GM21737 (cell line): ENCODE data around the gene CCBE1.
A peak's percentile ranks its signal among the peaks of the same experiment; 100 is the strongest.

Experiments
- ATAC-seq: cut with Tn5 transposase; IDR thresholded peaks from one replicate; pipeline ENCODE4 v1.9.1; 2021; ENCODE audit warnings: mild to moderate bottlenecking, moderate library complexity; ENCODE audit not compliant: unreplicated experiment

The CCBE1 gene

GRCh38 chr18:59423259-59423658 lies 274.0 kb downstream of the CCBE1 start:
- ATAC-seq = no peak

- ATAC-seq = no peak
Measured at GRCh38 chr18:59420244-59420643, 277.0 kb downstream of the CCBE1 start.

- ATAC-seq = no peak
Measured at GRCh38 chr18:59419386-59419785, 277.8 kb downstream of the CCBE1 start.

- no peak for ATAC-seq
Measured at GRCh38 chr18:59416818-59417217, 280.4 kb downstream of the CCBE1 start.

GRCh38 chr18:59414111-59414653 lies 283.0 kb downstream of the CCBE1 start:
- no peak for ATAC-seq

GRCh38 chr18:59402432-59403090 lies 294.7 kb downstream of the CCBE1 start:
- ATAC-seq = peak; percentile 98

- ATAC-seq = no peak
Measured at GRCh38 chr18:59400407-59400806, 296.8 kb downstream of the CCBE1 start.

GRCh38 chr18:59395226-59396175 lies 301.7 kb downstream of the CCBE1 start:
- ATAC-seq = no peak

GRCh38 chr18:59393381-59393780 lies 303.8 kb downstream of the CCBE1 start:
- ATAC-seq = no peak

GRCh38 chr18:59388817-59389216 lies 308.4 kb downstream of the CCBE1 start:
- ATAC-seq = no peak

- ATAC-seq = no peak
Measured at GRCh38 chr18:59387687-59388565, 309.3 kb downstream of the CCBE1 start.

- no peak for ATAC-seq
Measured at GRCh38 chr18:59386909-59387686, 310.1 kb downstream of the CCBE1 start.

GRCh38 chr18:59385191-59385590 lies 312.0 kb downstream of the CCBE1 start:
- no peak for ATAC-seq

GRCh38 chr18:59383851-59384250 lies 313.4 kb downstream of the CCBE1 start:
- no peak for ATAC-seq

GRCh38 chr18:59382383-59382782 lies 314.8 kb downstream of the CCBE1 start:
- no peak for ATAC-seq

- ATAC-seq = no peak
Measured at GRCh38 chr18:59381949-59382348, 315.3 kb downstream of the CCBE1 start.
